GM19239 (cell line): ENCODE data around the gene DOC2B.
"Not testable (repeated sequence)": the region's sequence is repeated elsewhere in the genome, so short reads cannot be mapped to it uniquely, and the experiment has no call there.

Experiments
- DNase-seq: peaks from one replicate; pipeline ENCODE4 v3.0.0; 2011; ENCODE audit warnings: low spot score; ENCODE audit not compliant: insufficient read length
- FAIRE-seq: peaks from 2 replicates; lab custom pipeline; 2011; peaks lifted over from hg19 to GRCh38; lab: Jason Lieb, UNC

DOC2B gene

DNA sequence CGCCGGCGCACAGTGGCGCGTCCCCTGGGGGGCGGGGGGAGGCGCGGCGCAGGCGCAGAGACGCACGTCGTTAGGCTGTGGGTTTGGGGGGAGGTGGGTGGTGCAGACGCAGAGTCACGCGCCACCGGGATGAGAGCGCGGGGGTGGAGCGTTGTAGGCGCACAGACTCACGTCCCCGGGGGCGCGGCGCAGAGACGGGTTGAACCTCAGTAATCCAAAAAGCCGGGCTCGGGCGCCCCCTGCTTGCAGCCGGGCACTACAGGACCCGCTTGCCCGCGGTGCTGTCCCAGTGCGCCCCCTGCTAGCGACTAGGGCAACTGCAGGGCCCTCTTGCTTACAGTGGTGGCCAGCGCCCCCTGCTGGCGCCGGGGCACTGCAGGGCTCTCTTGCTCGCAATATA lies 47.5 kb downstream of the DOC2B start:
- not testable (repeated sequence) for DNase-seq, FAIRE-seq

- not testable (repeated sequence) for FAIRE-seq, DNase-seq
Measured at GRCh38 chr17:118339-118917, 63.0 kb downstream of the DOC2B start.

GRCh38 chr17:113111-113510 lies 68.3 kb downstream of the DOC2B start:
- not testable (repeated sequence) for FAIRE-seq

More at GRCh38 chr17:113111-113510, 68.3 kb downstream of the DOC2B start:
- DNase-seq, result not testable (repeated sequence)
